HG03442 (cell line): ENCODE measurements around the gene UNC93A.
"Not testable (repeated sequence)": the region's sequence is repeated elsewhere in the genome, so short reads cannot be mapped to it uniquely, and the experiment has no call there.

Experiments
- ATAC-seq: cut with Tn5 transposase; IDR thresholded peaks from one replicate; pipeline ENCODE4 v1.9.1; 2021; ENCODE audit warnings: mild to moderate bottlenecking, moderate library complexity; ENCODE audit not compliant: unreplicated experiment

UNC93A gene

DNA sequence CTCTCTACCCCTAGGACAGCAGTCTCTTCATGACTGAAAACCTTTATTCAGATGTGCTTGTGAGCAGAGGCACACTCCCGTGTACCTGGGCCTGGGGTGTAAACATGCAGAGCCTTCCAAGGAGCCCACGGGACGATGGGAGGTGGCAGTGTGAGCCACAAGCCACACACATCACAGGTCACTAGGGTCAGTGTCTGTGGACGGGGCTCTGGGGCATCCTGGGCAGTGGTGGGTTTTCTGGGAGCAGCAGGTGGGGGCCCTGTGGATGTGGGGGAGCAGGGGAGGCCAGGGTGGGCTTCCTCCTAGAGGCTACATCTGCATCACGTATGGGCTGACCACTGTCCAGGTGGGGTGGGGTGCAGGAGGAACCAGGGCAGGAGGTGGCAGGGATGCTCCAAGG lies 17.1 kb downstream of the UNC93A start:
- ATAC-seq: no peak

DNA sequence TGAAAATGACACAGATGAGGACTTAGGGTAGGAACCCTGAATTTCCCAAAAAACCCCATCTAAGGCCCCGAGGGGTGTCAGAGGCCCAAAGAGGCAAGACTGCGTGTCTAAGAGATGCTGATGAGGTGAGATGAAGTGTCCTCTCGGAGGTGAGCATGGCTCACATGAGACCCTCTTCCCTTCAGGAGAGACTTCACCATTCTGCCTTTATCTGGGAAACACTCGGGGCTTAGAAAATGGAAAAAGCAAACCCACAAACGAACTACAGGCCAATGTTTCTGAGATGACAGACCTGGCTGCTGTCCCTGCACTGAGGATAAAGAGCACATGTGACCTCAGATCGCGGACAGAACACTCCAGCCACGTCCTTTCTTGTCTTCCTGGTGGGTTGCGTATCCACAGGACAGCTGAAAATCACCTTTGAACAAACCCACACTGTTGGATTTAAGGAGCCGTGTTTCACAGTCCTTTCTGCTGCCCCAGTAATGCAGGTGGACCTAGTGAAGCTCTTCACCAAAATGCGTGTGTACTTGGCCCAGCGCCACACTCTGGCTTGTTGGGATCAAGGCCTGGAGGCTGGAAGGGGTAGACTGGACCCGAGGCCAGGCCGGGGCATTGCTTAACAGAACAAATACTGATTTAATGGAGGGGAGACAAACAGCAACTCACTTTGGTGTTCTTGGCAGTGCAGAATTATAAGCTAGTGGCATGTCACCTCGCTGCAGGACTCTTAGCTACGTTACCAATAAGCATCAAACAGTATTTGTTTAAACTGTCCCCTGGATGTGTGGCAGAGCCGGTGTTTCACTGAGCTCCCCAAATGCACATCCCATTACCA lies 18.5 kb downstream of the UNC93A start:
- ATAC-seq: not testable (repeated sequence)

DNA sequence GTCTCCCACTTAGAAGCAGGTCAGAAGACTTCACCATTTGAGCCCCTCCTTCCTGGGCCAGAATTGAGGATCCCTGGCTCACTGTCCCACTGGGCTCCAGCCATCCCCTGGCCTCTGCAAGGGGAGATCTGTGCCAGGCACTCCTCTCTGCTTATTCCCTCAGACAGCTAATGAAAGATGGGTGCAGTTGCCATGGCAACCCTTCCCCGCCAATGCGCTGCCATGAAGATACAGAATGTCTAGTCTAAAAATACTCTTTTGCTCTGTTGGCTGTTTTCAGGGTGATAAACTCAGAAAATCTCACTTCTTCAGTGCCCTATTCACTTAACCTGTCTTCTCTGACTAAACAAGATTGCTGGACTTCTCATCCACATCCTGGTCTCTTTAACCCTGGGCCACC lies 20.2 kb downstream of the UNC93A start:
- ATAC-seq: no peak

DNA sequence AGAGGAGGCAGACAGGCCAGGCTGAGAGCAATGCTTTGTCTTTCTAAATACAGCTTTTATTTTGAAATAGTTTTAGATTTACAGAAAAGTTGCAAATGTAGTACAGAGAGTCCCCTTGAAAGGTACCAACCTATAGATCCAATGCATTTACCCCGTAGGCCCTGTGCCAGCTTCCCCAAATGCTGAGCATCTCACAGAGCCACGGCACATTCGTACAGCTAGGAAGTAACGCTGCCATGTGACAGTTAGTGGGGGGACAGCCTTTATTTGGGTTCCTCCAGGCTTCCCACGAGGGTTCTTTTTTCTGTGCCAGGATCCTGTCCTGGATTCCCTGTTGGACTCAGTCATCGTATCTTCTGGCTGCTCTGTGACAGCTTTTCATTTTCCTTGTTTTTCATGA lies 20.6 kb downstream of the UNC93A start:
- not testable (repeated sequence) for ATAC-seq

DNA sequence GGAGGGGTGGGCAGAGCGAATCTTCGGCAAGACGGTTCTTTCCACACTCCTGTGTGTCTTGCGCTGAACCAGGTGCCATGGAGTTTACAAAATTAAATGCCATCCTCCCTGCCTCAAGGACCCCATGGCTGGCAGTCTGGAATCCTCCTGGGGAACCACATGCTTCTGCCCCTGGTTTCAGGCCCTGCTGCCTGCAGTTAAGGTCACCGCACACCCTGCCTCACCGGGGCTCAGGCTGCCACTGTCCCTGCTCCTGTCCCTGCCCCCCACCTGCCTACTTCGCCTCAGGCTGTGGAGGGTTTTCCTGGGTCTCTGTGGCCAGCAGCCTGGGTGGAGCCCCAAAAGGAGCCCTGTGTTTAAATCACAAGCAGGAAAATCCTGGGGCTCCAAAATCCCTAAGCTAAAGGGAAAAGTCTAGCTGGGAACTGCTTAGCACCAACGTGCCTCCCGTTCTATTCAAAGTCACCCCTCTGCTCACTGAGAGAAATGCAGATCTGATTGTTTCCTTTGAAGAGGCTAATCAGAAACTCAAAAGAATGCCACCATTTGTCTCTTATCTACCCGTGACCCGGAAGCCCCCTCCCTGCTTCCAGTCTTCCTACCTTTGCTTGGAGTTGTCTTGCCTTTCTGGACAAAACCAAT lies 23.2 kb downstream of the UNC93A start:
- no peak for ATAC-seq

DNA sequence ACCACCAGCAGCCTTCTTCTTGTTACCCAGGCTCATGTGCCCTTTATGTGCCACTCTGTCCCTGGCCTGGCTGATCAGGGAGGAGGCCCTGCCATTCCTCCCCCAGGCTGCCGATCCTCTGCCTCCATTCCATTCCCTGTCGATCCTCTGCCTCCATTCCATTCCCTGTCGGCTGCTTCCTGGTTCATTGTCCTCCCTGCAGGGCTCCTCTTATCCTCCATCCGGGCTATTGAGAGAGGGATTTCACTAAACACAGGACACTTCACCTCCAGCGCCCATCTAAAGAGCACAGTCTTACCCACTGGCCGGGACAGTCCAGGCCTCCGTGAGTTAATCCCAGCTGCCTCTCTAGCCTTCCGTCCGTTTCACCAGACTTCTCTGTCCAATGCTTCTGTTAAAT lies 26.1 kb downstream of the UNC93A start:
- no peak for ATAC-seq

DNA sequence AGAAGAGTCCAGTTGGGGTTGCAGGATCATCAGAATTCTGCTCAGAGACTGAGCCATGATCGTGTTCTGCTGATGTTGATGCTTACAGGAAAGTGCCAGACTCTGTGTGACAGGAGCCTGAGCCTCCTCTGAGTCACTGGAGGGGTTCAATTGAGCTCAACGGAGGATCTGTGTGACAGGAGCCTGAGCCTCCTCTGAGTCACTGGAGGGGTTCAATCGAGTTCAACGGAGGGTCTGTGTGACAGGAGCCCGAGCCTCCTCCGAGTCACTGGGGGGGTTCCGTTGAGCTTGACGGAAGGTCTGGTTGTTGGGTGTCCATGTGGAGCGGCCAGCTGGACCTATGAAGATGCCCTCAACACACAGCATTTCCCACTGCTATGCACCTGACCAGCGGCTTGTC lies 27.2 kb downstream of the UNC93A start:
- ATAC-seq: not testable (repeated sequence)

DNA sequence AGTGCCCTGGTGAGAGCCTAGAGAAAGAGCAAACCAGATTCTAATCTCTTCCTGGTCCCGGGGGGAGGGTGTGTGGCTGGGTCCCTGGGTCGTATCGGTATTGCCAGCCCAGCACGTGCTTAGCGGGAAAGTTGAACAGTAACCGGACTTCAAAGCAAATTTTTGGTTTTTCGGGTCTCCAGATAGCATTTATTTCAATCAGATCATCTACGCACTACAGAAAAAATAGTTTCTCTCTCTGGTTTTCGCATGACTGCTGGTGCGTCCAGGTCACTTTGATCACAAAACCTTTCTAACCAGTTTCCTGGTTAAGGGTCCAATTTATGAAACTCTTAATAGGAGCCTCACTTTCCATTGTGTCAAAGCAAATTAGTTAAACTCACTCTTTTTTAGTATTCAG lies 27.7 kb downstream of the UNC93A start:
- not testable (repeated sequence) for ATAC-seq

DNA sequence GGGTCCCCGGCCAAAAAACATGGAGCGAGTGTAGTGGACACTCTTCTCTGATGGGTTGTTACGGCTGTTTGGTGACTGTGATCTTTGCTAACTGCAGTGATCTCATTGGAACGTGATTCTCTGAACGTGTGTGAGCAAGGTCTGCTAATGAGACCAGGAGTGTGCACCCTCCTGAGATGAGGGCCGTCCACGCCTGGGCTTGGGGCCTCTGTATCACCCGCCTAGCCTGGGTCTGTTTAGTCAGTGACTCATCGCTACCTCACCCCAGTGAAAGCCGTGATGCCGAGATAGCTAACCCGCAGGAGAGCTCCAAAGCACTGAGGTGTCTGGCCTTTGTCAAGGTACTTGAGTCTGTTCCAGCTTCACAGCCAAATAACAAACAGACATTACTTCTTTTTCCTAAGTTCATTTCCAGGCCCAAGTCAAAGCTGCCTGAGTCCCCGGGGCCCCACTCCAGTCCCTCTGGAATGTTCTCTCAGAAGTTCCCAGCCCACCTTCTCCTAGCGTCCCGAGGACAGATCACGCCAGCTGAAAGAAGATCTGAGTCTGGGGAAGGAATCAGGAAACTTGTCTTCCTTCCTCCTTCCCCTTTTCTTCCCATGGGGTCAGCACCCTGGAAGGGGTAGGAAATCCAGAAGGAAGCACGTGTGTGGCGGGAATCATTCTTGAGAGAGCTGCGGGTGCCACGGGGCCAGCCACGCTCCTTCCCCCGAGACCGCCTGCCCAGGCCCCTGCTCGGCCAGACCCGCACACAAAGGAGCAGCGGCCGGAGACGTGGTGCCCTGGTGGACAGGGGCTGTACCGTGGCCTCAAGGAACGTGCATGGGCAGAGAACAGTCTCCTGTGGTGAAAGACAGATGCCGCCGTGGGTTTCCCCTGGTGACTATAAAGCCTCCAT lies 29.0 kb downstream of the UNC93A start:
- ATAC-seq: not testable (repeated sequence)

DNA sequence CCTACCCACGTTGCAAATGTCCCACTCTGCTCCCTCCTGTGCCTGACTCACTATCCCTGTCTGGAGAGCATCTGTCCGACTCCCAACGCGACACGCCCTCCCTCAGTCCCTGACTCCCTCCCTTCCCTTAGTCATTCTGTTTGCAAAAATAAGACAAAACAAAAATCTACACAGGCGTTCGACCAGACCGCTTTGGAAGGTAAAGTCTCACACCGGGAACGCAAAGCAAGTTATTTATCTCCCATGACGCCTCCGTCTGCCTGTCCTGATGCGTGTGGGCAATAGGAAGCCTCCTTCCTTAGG lies 29.6 kb downstream of the UNC93A start:
- ATAC-seq: not testable (repeated sequence)

DNA sequence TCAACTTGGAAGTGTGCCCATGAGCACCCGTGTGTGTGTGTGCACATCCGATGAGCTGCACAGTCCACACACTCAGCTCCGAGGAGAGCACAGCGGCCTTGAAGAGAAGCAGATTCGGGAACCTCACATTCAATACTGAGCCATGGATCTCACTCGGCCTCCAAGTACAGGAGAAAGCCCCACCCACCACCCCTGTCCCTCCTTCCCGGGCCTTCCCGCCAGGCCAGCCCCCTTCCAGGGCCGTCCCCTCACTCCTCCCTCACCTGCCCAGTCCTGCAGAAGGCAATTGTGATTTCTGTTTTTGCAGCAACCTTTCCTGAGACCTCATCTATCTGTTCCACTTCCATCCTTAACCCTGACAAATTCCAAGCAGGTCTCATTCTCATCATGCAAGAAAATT lies 30.1 kb downstream of the UNC93A start:
- not testable (repeated sequence) for ATAC-seq

DNA sequence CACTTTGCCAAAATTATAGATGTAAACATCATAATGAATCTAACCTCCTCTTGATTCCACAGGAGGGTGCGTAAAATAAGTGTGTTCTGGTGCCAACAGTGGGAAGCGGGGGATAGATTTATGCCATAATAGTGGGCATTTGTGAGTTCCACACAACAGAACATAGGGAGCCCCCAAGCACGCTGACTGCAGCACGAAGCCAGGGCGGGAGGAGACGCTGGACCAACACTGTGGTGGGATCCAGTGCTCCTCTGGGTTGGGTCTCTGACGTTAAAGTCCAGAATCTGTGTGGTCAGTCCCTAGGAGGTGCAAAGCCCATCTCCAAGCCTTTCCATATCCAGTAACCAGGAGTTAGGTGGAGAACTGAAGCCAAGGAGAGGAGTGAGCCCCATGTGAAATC lies 32.0 kb downstream of the UNC93A start:
- ATAC-seq: no peak

DNA sequence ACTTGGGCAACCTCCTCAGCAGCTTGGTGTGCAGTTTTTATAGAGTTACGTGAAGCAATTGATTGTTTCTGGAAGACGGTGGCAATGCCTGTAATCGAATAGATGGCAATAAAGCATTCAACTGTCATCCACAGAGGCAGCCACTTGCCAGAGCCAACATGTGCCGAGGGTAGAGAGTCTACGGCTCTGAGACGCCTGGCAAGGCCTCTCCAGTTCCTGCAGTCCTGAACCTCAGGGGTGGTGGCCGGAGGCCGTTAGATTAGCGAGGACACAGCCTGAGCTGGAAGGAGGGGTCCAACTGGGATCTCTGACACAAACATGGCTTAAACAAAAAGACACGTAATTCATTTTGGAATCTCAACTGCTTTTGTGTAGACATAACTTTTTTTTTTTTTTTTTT lies 33.0 kb downstream of the UNC93A start:
- ATAC-seq: no peak

DNA sequence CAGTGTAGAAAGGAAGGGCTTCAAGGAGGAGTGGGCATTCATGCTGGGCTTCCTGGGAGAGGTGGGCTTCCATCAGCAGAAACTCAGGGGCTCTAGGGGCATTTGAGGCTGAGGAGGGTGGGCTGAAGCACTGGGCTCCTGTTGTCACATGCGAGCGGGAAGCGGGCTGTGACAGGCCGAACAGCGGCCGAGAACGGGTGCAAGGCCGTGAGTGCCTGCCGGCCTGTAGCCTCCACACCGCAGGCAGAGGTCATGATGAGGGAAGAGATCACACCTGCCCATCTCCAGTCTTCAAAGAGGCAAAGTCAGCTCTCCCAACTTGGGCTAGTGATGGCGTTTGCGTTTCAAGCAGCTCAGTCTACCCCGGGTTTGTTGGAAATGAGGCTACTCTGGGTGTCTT lies 34.7 kb downstream of the UNC93A start:
- ATAC-seq: no peak

DNA sequence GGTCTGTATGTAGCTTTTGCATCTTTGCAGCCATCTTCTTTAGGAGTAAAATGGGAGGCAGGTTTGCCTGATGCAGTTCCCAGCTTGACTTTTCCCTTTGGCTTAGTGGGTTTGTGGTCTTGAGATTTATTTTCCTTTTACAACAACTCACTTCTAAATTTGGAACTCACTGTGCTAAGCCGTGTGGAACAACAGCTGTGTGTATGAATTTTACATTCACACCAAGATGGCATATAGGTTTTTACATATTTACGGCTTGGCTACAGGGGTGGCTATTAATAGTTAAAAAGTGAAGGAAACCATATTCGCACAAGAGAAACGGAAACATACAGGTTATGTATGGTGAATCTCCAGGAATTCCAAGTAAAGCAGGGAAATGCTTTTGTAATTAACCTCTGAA lies 36.3 kb downstream of the UNC93A start:
- ATAC-seq: no peak

DNA sequence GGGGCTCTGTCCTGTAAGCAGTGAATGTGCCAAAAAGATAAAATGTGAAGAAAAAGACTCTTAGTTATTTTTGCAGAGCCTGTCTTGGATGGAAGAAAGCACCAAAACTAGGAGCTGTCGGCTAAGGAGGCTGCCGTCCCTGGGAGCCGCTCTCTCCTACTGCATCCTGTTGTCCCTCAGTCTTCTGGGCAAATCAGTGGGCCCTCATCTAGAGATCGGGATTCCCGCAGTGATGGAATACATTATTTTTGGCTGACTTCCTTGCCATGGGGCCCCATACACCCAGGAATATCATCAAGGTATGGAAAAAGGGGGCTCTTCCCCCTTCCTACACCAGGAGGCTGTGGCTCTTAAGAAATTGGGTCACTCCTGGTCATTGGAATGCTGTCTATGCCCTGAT lies 37.0 kb downstream of the UNC93A start:
- no peak for ATAC-seq

DNA sequence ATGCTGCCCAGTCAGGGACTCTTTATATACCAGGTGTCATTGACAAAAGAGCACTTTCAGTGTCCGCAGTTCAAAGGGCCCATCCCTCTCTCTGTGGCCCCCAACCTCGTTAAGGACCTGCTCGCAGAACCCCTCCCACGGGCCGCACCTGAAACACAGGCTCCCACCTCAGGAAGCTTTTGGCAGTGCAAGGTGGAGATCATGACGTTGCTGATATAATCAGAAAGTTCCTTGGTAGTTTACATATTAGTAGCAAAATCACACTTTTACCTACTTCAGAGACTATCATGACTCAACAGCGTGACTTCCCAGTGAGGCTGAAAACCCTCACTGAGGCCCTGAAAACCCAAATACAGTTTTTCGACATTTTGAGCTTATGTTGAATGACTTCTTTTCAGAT lies 37.9 kb downstream of the UNC93A start:
- ATAC-seq: no peak

DNA sequence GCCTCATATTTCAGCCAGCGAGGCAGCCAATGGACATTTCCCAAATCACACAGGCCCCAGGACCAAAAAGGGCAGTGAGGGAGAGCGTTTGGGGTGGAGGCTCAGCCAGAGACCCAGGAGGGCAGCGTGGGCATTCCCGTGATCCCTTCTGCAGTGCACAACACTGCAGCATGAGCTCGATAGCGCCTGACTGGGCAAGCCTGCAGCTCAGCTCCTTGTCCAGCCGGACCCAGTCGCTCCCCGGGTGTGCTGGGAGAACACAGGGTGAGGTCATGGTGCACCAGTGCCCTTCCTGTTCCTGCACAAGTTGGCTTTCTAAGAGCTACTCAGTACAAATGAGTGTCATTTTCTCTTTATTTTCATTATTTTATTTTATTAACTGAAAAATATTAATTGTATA lies 39.6 kb downstream of the UNC93A start:
- ATAC-seq: no peak

DNA sequence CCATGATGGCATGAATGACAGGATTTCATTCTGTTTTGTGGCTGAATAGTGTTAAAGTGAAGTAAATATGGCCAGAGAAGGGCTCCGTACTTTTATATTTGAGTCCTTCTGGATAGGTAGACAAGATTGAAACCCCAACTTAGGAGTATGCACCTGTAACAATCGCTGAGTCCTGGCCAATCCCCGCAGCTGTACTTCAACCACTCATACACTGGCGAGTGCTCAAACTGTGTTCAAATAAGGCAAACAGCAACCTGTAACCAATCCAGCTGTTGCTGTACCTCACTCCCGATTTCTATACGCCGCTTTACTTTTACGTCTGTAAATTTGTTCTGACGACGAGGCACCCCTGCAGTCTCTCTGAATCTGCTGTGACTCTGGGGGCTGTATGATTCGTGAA lies 40.5 kb downstream of the UNC93A start:
- no peak for ATAC-seq

DNA sequence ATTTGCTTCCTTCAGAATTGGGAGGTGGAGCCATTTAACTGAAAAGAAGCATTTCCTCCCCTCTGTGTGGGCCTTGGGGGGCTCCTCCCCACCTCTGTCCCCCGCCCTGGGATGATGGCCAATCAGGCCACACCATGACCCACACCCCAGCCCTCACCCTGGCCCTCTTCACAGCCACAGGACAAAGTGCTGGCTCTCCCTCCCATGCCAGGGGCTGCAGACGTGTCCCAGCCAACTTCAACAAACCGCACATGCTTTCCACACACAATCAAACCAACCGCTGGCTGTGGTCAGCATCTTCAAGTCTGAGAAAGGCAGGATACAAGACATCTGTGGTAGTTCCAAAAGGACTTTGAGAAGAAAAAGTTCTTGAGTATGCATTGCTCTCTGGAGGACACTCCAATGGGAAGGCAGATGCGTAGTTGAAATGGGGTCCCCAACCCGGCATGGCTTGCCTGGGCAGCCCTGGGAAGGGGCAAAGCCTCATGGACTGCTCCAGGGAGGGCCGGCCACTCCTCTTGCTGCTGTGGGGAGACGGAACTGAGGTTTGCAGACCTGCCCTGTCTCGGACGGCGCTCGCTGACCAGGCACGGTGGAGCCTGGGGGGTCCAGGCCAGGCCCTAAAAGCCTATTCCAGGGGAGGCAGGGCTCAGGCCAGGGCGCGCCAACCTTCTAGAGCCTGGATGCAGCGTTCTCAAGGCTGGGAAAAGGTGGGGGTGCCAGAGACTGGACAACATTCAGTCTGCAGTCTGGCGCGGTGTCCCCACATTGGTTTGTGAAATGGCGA lies 45.9 kb downstream of the UNC93A start:
- ATAC-seq: no peak
